K562 (cell line): ENCODE measurements around the gene SLC8A1. TPM values are rescaled to one million over a fixed set of nuclear protein-coding genes. Genes with fewer than 3 reads are reported as not detected.

Experiments
- ATAC-seq: fragments of 200-7000 bp; cut with Tn5 transposase; 3 replicates; pipeline ENCODE4 v1.9.1; 2020; ENCODE audit warnings: moderate library complexity
- BruUV-seq: library from RNA; stranded (reverse); fragments of 400-500 nt; replicated peaks from 2 replicates; lab custom pipeline; 2021; lab: Mats Ljungman, UMichigan
- CTCF ChIA-PET: fragments of 300-600 bp; formaldehyde crosslinking; extraction: SDS; loops from one replicate; lab custom pipeline; 2021; ENCODE audit warnings: low intra/inter-chr PET ratio; lab: Yijun Ruan, JAX
- POLR2A ChIA-PET: fragments of 300-600, 350-650 bp; sonication (Branson Sonifier 250); formaldehyde crosslinking; extraction: SDS; loops from one replicate; lab custom pipeline; 2021; ENCODE audit warnings: antibody characterized with exemption, inconsistent platforms; lab: Yijun Ruan, JAX
- DNase-seq, 4 experiments: peaks; one replicate each; pipeline versions ENCODE4 v3.0.0 to v3.0.0-alpha.2; 2011 to 2018; ENCODE audit warnings: low spot score in 3 of 4, mixed read lengths in 3 of 4; ENCODE audit errors: extremely low read depth in 1 of 4
- FAIRE-seq: peaks from 2 replicates; lab custom pipeline; 2011; peaks lifted over from hg19 to GRCh38; lab: Jason Lieb, UNC
- H2AFZ ChIP-seq: 2 replicates; pipeline ENCODE4 v1.6.0; 2011; ENCODE audit warnings: low read depth, low read length, control low read depth, inconsistent platforms
- H3K27ac ChIP-seq: fragments of 200-600 bp; 3 replicates; pipeline ENCODE4 v1.8.0; 2011; ENCODE audit warnings: low read depth, mild to moderate bottlenecking, control low read depth, inconsistent platforms, low read length, moderate library complexity, mixed read lengths; ENCODE audit errors: extremely low read depth
- H3K27me3 ChIP-seq, 2 experiments: fragments of 300-600 bp in 1 of 2; 2 replicates in 1 of 2; 3 replicates in 1 of 2; pipeline versions ENCODE4 v1.6.0 to v1.8.0; 2011; ENCODE audit warnings: inconsistent platforms in 2 of 2, low read length in 2 of 2, mild to moderate bottlenecking in 1 of 2, mixed read lengths in 1 of 2, moderate library complexity in 1 of 2; ENCODE audit not compliant: control insufficient read depth in 2 of 2, insufficient read depth in 2 of 2
- H3K36me3 ChIP-seq: fragments of 300-600 bp; 3 replicates; pipeline ENCODE4 v1.8.0; 2011; ENCODE audit warnings: mild to moderate bottlenecking, low read length, inconsistent platforms; ENCODE audit not compliant: control insufficient read depth, insufficient read depth
- H3K4me1 ChIP-seq, 2 experiments: fragments of 200-600 bp in 1 of 2; replicated peaks in 1 of 2; 2 replicates in 1 of 2; 3 replicates in 1 of 2; pipeline versions ENCODE4 v1.5.1 to v1.8.0; 2011; ENCODE audit warnings: inconsistent platforms in 2 of 2, low read length in 2 of 2, mild to moderate bottlenecking in 1 of 2, mixed read lengths in 1 of 2, moderate library complexity in 1 of 2; ENCODE audit not compliant: control insufficient read depth in 2 of 2, insufficient read depth in 2 of 2
- H3K4me2 ChIP-seq: 2 replicates; pipeline ENCODE4 v1.6.1; 2011; ENCODE audit warnings: low read length, control low read depth, inconsistent platforms, mixed read lengths; ENCODE audit not compliant: insufficient read depth
- H3K4me3 ChIP-seq: fragments of 200-600 bp; sonication (generic), shearing (Covaris generic); 2 replicates; pipeline ENCODE4 v1.5.1; 2016; ENCODE audit warnings: control low read depth, inconsistent platforms
- H3K79me2 ChIP-seq: fragments of 200-600 bp; 3 replicates; pipeline ENCODE4 v1.8.0; 2011; ENCODE audit warnings: low read length, inconsistent platforms; ENCODE audit not compliant: control insufficient read depth, insufficient read depth
- H3K9ac ChIP-seq, 2 experiments: 2 replicates each; pipeline versions ENCODE4 v1.6.0 to v1.6.1; 2011; ENCODE audit warnings: low read depth in 2 of 2, low read length in 2 of 2, control low read depth in 1 of 2, inconsistent platforms in 1 of 2, mild to moderate bottlenecking in 1 of 2, mixed read lengths in 1 of 2; ENCODE audit not compliant: insufficient read depth in 1 of 2
- H3K9me1 ChIP-seq: one replicate; pipeline ENCODE4 v1.6.0; 2011; ENCODE audit warnings: inconsistent platforms, mild to moderate bottlenecking, low read length, moderate library complexity; ENCODE audit not compliant: control insufficient read depth, insufficient read depth
- H3K9me3 ChIP-seq: replicated peaks from 2 replicates; pipeline ENCODE4 v1.5.1; 2011; ENCODE audit warnings: low read depth, low read length, inconsistent platforms; ENCODE audit not compliant: control insufficient read depth, insufficient read depth
- H4K20me1 ChIP-seq: replicated peaks from 2 replicates; pipeline ENCODE4 v1.6.1; 2011; ENCODE audit warnings: low read length, inconsistent platforms, mixed read lengths; ENCODE audit not compliant: control insufficient read depth, insufficient read depth
- ARID3A ChIP-seq: IDR thresholded peaks from 2 replicates; pipeline ENCODE4 v1.6.1; 2012; ENCODE audit warnings: low read depth, low read length, improper control_type of control experiment, borderline replicate concordance
- E2F8 ChIP-seq: fragments of 450-650 bp; IDR thresholded peaks from 2 replicates; pipeline ENCODE4 v1.7.1; 2018; ENCODE audit warnings: mild to moderate bottlenecking, low read depth; ENCODE audit not compliant: partially characterized antibody
- HNRNPL ChIP-seq: fragments of 200-400 bp; formaldehyde crosslinking; IDR thresholded peaks from 2 replicates; pipeline ENCODE4 v1.6.1; 2017; ENCODE audit warnings: low read depth, mild to moderate bottlenecking, low read length
- NCOA4 ChIP-seq: fragments of 450-650 bp; IDR thresholded peaks from 2 replicates; pipeline ENCODE4 v1.6.1; 2018; ENCODE audit warnings: mild to moderate bottlenecking; ENCODE audit not compliant: partially characterized antibody
- SIX5 ChIP-seq, 2 experiments: IDR thresholded peaks; 2 replicates each; pipeline ENCODE4 v1.6.1; 2011; ENCODE audit warnings: low read length in 2 of 2, borderline replicate concordance in 1 of 2, low read depth in 1 of 2, mild to moderate bottlenecking in 1 of 2, moderate library complexity in 1 of 2; ENCODE audit not compliant: insufficient read depth in 1 of 2
- ZNF217 ChIP-seq: sonication (generic); formaldehyde crosslinking; IDR thresholded peaks from 2 replicates; pipeline ENCODE4 v1.8.0; 2022; ENCODE audit warnings: mild to moderate bottlenecking, missing genetic modification reagents
- WGBS: fragments of 100-300 bp; shearing (Covaris generic); methylation state at CpG from one replicate; pipeline ENCODE4 v1.1.6; 2016; ENCODE audit warnings: low coverage, mixed read lengths; ENCODE audit not compliant: insufficient coverage; ENCODE audit errors: missing lambda C conversion rate; 5-methylcytosine and 5-hydroxymethylcytosine counted together
- in situ Hi-C: fragments of 300-500 bp; cut with MboI; formaldehyde crosslinking; loops from 4 replicates; pipeline ENCODE4 v1.15.0; 2018; ENCODE audit warnings: inconsistent platforms, mixed read lengths
- intact Hi-C: fragments of 100-400 bp; cut with micrococcal nuclease; formaldehyde crosslinking; loops from 2 replicates; pipeline ENCODE4 v1.14.2; 2022
- polyA plus RNA-seq, 8 experiments: library from polyadenylated mRNA; depleted of rRNA in 4 of 8; stranded (reverse) in 5 of 8; unstranded in 3 of 8; fragments of >200 nt; fragmentation: Nextera tagmentation in 2 of 8; fragmentation: Illumina TruSeq in 1 of 8; extraction: Ambion mirVana in 2 of 8; extraction: Trizol in 1 of 8; gene quantifications; 2 replicates each; pipeline versions ENCODE4 v1.2.1 to v1.2.3, GENCODE V29; 2011 to 2014; ENCODE audit warnings: inconsistent platforms in 1 of 8, missing spikeins in 1 of 8
- total RNA-seq, 7 experiments: library from RNA; depleted of rRNA in 6 of 7; stranded (reverse); fragments of >200 nt in 6 of 7; fragmentation: Illumina TruSeq in 2 of 7; extraction: Trizol in 2 of 7; gene quantifications; 2 replicates each; pipeline versions ENCODE4 v1.2.1 to v1.2.3, GENCODE V29; 2011 to 2021; ENCODE audit warnings: low replicate concordance in 1 of 7

Gene SLC8A1
- total and polyA plus RNA-seq, 9 of the 15 experiments (the other 6 are each of a cell fraction or from before 2014, with no cell fraction given), result not detected

- in situ Hi-C loops, result no loop called here
- intact Hi-C loops, result no loop called here
- WGBS, result 2% methylated on average over 11 of the region's 11 CpGs
- H3K79me2 ChIP-seq, result no peaks in the 10 kb centered on the region
- H3K4me1 ChIP-seq, result no peaks in the 10 kb centered on the region
- no peak overlapping the region for H3K27ac ChIP-seq
- H4K20me1 ChIP-seq, result no peaks in the 10 kb centered on the region
- ATAC-seq (no peak), DNase-seq (no peak)
- H3K9ac ChIP-seq, result no peak overlapping the region
- no peaks in the 10 kb centered on the region for H3K27me3 ChIP-seq
- H3K36me3 ChIP-seq, result no peaks in the 10 kb centered on the region
- no peak overlapping the region for H2AFZ ChIP-seq
- no peaks in the 10 kb centered on the region for H3K9me3 ChIP-seq
- H3K4me3 ChIP-seq, result no peak overlapping the region
- no peak overlapping the region for H3K4me2 ChIP-seq
- TF ChIP-seq NCOA4, result no peak
- TF ChIP-seq E2F8, result no peak
- TF ChIP-seq HNRNPL, result no peak
- no peak for TF ChIP-seq ZNF217 (CRISPR knock-in tag)
- no peak for TF ChIP-seq ARID3A
- TF ChIP-seq SIX5 (IDR thresholded peaks at IDR 0.05; ENCODE audit: borderline replicate concordance in 1 of 2, insufficient read depth in 1 of 2, low read depth in 1 of 2, low read length in 2 of 2), result no peak
- TF ChIP-seq, all 486 proteins: peak for 0
- CTCF ChIA-PET, result no interaction called here
- POLR2A ChIA-PET, result no interaction called here
- H3K9me1 ChIP-seq, result no peaks in the 10 kb centered on the region
- FAIRE-seq, result no peak
- BruUV-seq, result no TSS peak
Observed at GRCh38 chr2:40488927-40489677, 37.2 kb upstream of the SLC8A1 start.
